ENCODE results near the gene CAT. TPM values are rescaled to one million over a fixed set of nuclear protein-coding genes. Genes with fewer than 3 reads are reported as not detected.

Gene CAT
- total RNA-seq, 4 donors from 2014 or later, result 107 to 150 (median 128) TPM

DNA sequence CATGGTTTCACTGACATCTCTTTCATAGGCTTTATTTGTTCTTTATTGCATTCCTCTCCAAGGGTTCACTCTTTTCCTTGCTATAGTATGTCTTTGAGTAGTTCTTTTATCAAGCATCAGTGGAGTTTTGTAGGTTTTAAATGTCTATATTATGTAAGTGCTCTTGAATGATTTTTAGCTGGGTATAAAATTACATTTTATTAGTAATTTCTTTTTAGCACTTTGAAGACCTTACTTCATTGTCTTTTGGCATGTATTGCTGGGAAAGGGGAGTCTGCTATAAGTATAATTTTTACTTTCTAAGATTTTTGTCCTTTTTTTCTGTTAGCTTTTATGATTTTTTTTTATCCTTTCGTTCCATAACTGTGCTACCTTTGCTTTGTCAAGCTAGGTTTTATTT lies 25.5 kb upstream of the CAT start:
- TF ChIP-seq, protein P1, sequence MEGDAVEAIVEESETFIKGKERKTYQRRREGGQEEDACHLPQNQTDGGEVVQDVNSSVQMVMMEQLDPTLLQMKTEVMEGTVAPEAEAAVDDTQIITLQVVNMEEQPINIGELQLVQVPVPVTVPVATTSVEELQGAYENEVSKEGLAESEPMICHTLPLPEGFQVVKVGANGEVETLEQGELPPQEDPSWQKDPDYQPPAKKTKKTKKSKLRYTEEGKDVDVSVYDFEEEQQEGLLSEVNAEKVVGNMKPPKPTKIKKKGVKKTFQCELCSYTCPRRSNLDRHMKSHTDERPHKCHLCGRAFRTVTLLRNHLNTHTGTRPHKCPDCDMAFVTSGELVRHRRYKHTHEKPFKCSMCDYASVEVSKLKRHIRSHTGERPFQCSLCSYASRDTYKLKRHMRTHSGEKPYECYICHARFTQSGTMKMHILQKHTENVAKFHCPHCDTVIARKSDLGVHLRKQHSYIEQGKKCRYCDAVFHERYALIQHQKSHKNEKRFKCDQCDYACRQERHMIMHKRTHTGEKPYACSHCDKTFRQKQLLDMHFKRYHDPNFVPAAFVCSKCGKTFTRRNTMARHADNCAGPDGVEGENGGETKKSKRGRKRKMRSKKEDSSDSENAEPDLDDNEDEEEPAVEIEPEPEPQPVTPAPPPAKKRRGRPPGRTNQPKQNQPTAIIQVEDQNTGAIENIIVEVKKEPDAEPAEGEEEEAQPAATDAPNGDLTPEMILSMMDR (IDR thresholded peaks at IDR 0.05 in 4 of 5, conservative IDR thresholded peaks at IDR 0.05 in 1 of 5), result no peak
- TF ChIP-seq POLR2A (IDR thresholded peaks at IDR 0.05), result no peak
- Histone ChIP-seq H3K4me1 (peaks cover 0 to 4% of the 10 kb centered on the region in 2 donors), H3K27me3 (no peaks in the 10 kb centered on the region), H3K36me3 (no peaks in the 10 kb centered on the region), H3K27ac (no peak overlapping the region), H3K9me3 (peaks cover 0 to 6% (median 4%) of the 10 kb centered on the region in 3 donors), H3K4me3 (no peak overlapping the region)
- ATAC-seq (no peak), DNase-seq (no peak)
- in situ Hi-C loops (cut with MboI; ENCODE audit: low sequenced_read_pairs in 4 of 4), result no loop called here
- intact Hi-C loops (cut with DNase I; ENCODE audit: low total_unique reads), result no loop called here

DNA sequence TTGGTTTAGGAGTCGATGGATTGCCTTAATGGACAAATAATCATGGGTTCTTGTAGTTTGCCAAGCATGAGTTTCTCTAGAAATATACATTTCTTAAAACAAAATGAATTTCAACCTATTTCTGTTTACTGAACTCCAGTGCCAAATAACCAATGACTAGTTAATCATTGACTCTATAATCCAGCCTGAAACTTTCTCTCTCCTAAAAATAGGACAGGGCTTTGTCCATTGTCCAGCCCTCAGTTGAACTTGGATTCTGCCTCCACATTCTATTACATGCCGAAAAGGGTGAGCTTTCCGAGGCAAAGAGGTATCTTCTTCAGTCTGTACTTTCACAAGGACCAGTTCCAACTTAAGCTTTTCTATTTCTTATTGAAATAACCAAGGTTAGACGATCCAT lies 23.2 kb upstream of the CAT start:
- DNase-seq (no peak), ATAC-seq (no peak)
- Histone ChIP-seq H3K9me3 (peaks cover 0 to 6% (median 4%) of the 10 kb centered on the region in 3 donors), H3K27me3 (no peaks in the 10 kb centered on the region), H3K4me3 (no peak overlapping the region), H3K27ac (no peak overlapping the region), H3K36me3 (no peaks in the 10 kb centered on the region), H3K4me1 (peaks cover 0 to 4% of the 10 kb centered on the region in 2 donors)
- TF ChIP-seq, protein P1 (IDR thresholded peaks at IDR 0.05 in 4 of 5, conservative IDR thresholded peaks at IDR 0.05 in 1 of 5), result no peak
- no peak for TF ChIP-seq POLR2A (IDR thresholded peaks at IDR 0.05)
- in situ Hi-C loops (cut with MboI; ENCODE audit: low sequenced_read_pairs in 4 of 4), result no loop called here
- intact Hi-C loops (cut with DNase I; ENCODE audit: low total_unique reads), result loop anchor here (5.0 kb wide), 1 partner anchor 77 kb away; no protein-coding TSS in a partner anchor

DNA sequence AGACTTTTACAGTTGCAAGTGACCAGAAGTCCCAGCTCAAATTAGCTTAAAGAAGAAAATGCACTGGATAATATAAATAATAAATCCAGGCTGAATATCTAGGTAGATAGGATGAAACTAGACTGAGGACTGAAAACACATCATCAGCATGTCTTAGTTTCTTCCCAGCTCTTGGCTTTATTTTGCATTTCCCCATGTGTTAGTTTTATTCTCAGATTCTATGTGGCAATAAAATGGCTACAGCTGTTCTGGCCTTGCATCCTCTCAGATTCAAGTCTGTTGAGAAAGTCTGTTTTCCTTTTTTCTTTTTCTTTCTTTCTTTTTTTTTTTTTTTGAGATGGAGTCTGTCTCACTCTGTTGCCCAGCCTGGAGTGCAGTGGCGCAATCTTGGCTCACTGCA lies 22.6 kb upstream of the CAT start:
- peak in 1 of 2 donors; percentile 30 for ATAC-seq
- in situ Hi-C loops (cut with MboI; ENCODE audit: low sequenced_read_pairs in 4 of 4), result no loop called here

DNA sequence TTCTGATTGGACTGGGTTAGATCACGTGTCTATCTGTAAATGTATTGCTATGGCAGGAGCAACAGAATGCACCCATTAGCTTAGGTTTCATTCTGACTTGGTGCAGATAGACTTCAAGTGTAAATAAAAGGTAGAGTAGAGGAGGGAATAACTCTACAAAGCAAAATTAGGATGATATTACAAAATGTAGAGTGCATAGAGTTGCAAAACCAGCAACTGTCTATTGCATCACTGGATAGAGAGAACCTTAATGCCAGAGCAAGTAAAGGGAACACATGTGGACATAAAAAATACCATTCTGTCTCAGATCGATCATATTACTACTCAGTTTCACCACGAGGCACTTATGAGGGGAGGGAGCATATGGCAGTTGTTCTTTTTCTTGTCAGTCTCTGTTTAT lies 22.0 kb upstream of the CAT start:
- ATAC-seq (peak in 1 of 2 donors; percentile 63), DNase-seq (no peak)
- no peak for TF ChIP-seq POLR2A (IDR thresholded peaks at IDR 0.05)
- TF ChIP-seq, protein P1 (IDR thresholded peaks at IDR 0.05 in 4 of 5, conservative IDR thresholded peaks at IDR 0.05 in 1 of 5), result no peak
- no peaks in the 10 kb centered on the region for H3K27me3 ChIP-seq
- H3K36me3 ChIP-seq, result no peaks in the 10 kb centered on the region
- intact Hi-C loops (cut with DNase I; ENCODE audit: low total_unique reads), result loop anchor here (5.0 kb wide), 1 partner anchor 76 kb away; no protein-coding TSS in a partner anchor
- H3K4me1 ChIP-seq, result peaks cover 0 to 4% of the 10 kb centered on the region in 2 donors
- H3K4me3 ChIP-seq, result no peak overlapping the region
- no peak overlapping the region for H3K27ac ChIP-seq
- in situ Hi-C loops (cut with MboI; ENCODE audit: low sequenced_read_pairs in 4 of 4), result no loop called here
- peaks cover 0 to 6% (median 4%) of the 10 kb centered on the region in 3 donors for H3K9me3 ChIP-seq

More for the DNA sequence above, 22.6 kb upstream of the CAT start:
- intact Hi-C loops (cut with DNase I; ENCODE audit: low total_unique reads), result loop anchor here (5.0 kb wide), 1 partner anchor 76 kb away; no protein-coding TSS in a partner anchor
- TF ChIP-seq POLR2A (IDR thresholded peaks at IDR 0.05), result no peak
- TF ChIP-seq, protein P1 (IDR thresholded peaks at IDR 0.05 in 4 of 5, conservative IDR thresholded peaks at IDR 0.05 in 1 of 5), result no peak
- Histone ChIP-seq H3K9me3 (peaks cover 0 to 6% (median 4%) of the 10 kb centered on the region in 3 donors), H3K27ac (no peak overlapping the region), H3K4me1 (peaks cover 0 to 4% of the 10 kb centered on the region in 2 donors), H3K27me3 (no peaks in the 10 kb centered on the region), H3K4me3 (no peak overlapping the region), H3K36me3 (no peaks in the 10 kb centered on the region)
- no peak for DNase-seq

DNA sequence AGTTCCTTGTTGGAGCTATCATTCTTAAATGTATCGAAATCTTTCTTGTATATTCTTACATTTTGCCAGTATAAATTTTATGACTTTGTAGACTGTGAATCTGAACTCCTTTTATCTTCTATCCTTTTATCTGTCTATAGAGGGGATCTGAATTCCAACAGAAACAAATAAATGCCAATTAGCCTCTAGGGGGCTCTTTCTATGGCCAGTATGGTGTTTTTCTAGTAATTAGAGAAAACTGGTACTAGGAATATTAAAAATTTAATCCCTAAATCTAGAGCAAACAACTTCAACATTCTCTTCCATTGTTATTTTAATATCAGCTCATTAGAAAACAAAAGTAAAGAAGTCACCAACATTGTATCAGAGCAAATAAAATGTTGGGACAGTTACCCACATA lies 21.5 kb upstream of the CAT start:
- peaks cover 0 to 6% (median 4%) of the 10 kb centered on the region in 3 donors for H3K9me3 ChIP-seq
- TF ChIP-seq, protein P1 (IDR thresholded peaks at IDR 0.05 in 4 of 5, conservative IDR thresholded peaks at IDR 0.05 in 1 of 5), result no peak
- no peak for TF ChIP-seq POLR2A (IDR thresholded peaks at IDR 0.05)
- H3K27ac ChIP-seq, result no peak overlapping the region
- no peaks in the 10 kb centered on the region for H3K36me3 ChIP-seq
- H3K27me3 ChIP-seq, result no peaks in the 10 kb centered on the region
- in situ Hi-C loops (cut with MboI; ENCODE audit: low sequenced_read_pairs in 4 of 4) (no loop called here), intact Hi-C loops (cut with DNase I; ENCODE audit: low total_unique reads) (loop anchor here (5.0 kb wide), 1 partner anchor 75 kb away; no protein-coding TSS in a partner anchor)
- DNase-seq, result no peak
- ATAC-seq, result no peak
- H3K4me1 ChIP-seq, result peaks cover 0 to 4% of the 10 kb centered on the region in 2 donors
- H3K4me3 ChIP-seq, result no peak overlapping the region

All from gastrocnemius medialis (tissue), 4 donors.